ENCODE data around the gene SETD7. TPM values are rescaled to one million over a fixed set of nuclear protein-coding genes. Genes with fewer than 3 reads are reported as not detected.

Gene SETD7
- total and polyA plus RNA-seq, 2 donors (not counting 1 experiment from before 2014, with no cell fraction given) = 5.1 to 13.0 TPM

DNA sequence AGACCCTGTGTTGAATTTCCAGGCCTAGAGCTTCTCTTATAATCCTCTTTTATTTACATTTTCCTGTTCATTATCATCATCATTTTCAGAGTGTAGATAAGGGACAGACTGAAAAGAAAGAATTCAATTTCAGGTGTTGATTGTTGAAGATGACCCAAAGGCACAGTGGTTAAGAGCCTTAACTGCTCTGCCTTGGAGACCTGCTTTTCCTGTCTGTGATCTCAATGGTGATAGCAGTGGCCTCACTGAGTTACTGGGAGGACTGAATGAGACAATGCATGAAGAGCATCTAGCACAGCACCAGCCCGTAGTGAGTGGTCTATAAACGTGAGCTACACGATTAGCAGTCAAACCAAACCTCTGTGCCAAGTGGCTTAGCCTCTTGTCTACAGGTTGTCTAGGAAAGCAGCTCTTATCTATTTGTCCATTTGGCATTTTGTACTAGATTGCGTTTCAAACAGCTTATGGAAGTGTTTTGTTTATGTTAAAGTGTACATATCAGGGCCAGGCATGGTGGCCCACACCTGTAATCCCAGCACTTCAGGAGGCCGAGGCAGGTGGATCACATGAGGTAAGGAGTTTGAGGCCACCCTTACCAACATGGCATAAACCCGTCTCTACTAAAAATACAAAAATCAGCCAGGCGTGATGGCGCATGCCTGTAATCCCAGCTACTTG lies 41.5 kb downstream of the SETD7 start:
- DNase-seq (no peak), ATAC-seq (ENCODE audit: low read depth) (no peak)
- no peaks in the 10 kb centered on the region for H3K27me3 ChIP-seq (replicated peaks in 1 of 4; ENCODE audit: control extremely low read depth in 1 of 4, control insufficient read depth in 3 of 4, insufficient read depth in 4 of 4, low read length in 3 of 4)
- WGBS (ENCODE audit: insufficient coverage) = 100% methylated on average over 4 of the region's 8 CpGs
- no peak overlapping the region for H3K27ac ChIP-seq (ENCODE audit: low read length in 2 of 2)
- no peaks in the 10 kb centered on the region for H3K79me2 ChIP-seq (ENCODE audit: control insufficient read depth, insufficient read depth, low read length)
- no peaks in the 10 kb centered on the region for H3K4me1 ChIP-seq (ENCODE audit: control insufficient read depth in 2 of 2, insufficient read depth in 2 of 2, low read length in 2 of 2)
- H4K20me1 ChIP-seq (ENCODE audit: control insufficient read depth, insufficient read depth, low read length, poor library complexity, severe bottlenecking) = no peaks in the 10 kb centered on the region
- H3K4me2 ChIP-seq (replicated peaks; ENCODE audit: low read depth, low read length, poor library complexity, severe bottlenecking) = no peak overlapping the region
- TF ChIP-seq EZH2 (IDR thresholded peaks at IDR 0.05; ENCODE audit: borderline replicate concordance, insufficient read depth, low read depth, low read length, poor library complexity, severe bottlenecking) = no peak
- TF ChIP-seq, protein P1, sequence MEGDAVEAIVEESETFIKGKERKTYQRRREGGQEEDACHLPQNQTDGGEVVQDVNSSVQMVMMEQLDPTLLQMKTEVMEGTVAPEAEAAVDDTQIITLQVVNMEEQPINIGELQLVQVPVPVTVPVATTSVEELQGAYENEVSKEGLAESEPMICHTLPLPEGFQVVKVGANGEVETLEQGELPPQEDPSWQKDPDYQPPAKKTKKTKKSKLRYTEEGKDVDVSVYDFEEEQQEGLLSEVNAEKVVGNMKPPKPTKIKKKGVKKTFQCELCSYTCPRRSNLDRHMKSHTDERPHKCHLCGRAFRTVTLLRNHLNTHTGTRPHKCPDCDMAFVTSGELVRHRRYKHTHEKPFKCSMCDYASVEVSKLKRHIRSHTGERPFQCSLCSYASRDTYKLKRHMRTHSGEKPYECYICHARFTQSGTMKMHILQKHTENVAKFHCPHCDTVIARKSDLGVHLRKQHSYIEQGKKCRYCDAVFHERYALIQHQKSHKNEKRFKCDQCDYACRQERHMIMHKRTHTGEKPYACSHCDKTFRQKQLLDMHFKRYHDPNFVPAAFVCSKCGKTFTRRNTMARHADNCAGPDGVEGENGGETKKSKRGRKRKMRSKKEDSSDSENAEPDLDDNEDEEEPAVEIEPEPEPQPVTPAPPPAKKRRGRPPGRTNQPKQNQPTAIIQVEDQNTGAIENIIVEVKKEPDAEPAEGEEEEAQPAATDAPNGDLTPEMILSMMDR (IDR thresholded peaks at IDR 0.05) = no peak
- H3K4me3 ChIP-seq (ENCODE audit: control extremely low read depth in 1 of 5, extremely low read depth in 1 of 5, insufficient read depth in 1 of 5, low read depth in 2 of 5, low read length in 4 of 5) = no peak overlapping the region
- no peak overlapping the region for H3K4me3 Mint-ChIP-seq
- no peaks in the 10 kb centered on the region for H3K4me1 Mint-ChIP-seq
- intact Hi-C loops (cut with micrococcal nuclease) = no loop called here
- H3K27ac Mint-ChIP-seq = no peak overlapping the region
- no peaks in the 10 kb centered on the region for H3K9me3 ChIP-seq (ENCODE audit: control extremely low read depth in 1 of 3, control insufficient read depth in 2 of 3, insufficient read depth in 1 of 3, low read length in 2 of 3)
- peaks cover 14 to 57% of the 10 kb centered on the region in 2 experiments for H3K36me3 ChIP-seq (replicated peaks in 1 of 2; ENCODE audit: control extremely low read depth in 1 of 2, control insufficient read depth in 1 of 2, extremely low read depth in 1 of 2, insufficient read depth in 2 of 2, low read length in 1 of 2)
- no peaks in the 10 kb centered on the region for H3K9me3 Mint-ChIP-seq (ENCODE audit: insufficient read depth)
- H2AFZ ChIP-seq (ENCODE audit: insufficient read depth, low read depth, low read length, poor library complexity, severe bottlenecking) = no peak overlapping the region
- H3K9ac ChIP-seq (ENCODE audit: low read length) = no peak overlapping the region
- POLR2A ChIA-PET = no interaction called here
- CTCF ChIA-PET = interaction anchor here (0.9 to 1.3 kb wide), 2 partner anchors 17 to 89 kb away, joined by 3 to 4 read pairs; no protein-coding TSS in a partner anchor
- H3K27me3 Mint-ChIP-seq = no peaks in the 10 kb centered on the region

DNA sequence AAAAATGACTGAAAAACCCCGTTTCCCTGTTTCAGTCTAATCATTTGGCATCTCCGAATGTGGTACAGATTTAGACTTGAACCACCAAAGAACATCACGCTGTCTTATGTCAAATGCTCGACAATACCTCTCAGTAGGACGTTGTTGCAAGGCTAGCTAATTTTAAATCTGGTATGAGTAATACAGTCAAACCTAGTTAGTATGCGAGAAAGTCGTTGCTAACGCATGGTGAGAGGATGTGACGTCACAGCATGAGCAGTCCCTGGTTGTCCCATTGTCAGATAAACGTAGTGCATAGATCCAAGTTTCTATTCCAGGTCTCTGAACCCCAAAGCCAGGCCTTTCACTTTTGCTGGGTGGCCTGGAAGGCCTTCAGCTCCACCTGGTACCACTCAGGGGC lies 44.7 kb downstream of the SETD7 start:
- Histone ChIP-seq H3K79me2 (ENCODE audit: control insufficient read depth, insufficient read depth, low read length) (no peaks in the 10 kb centered on the region), H2AFZ (ENCODE audit: insufficient read depth, low read depth, low read length, poor library complexity, severe bottlenecking) (no peak overlapping the region), H3K4me3 (ENCODE audit: control extremely low read depth in 1 of 5, extremely low read depth in 1 of 5, insufficient read depth in 1 of 5, low read depth in 2 of 5, low read length in 4 of 5) (no peak overlapping the region), H3K36me3 (replicated peaks in 1 of 2; ENCODE audit: control extremely low read depth in 1 of 2, control insufficient read depth in 1 of 2, extremely low read depth in 1 of 2, insufficient read depth in 2 of 2, low read length in 1 of 2) (peaks cover 14 to 48% of the 10 kb centered on the region in 2 experiments), H3K9ac (ENCODE audit: low read length) (no peak overlapping the region), H4K20me1 (ENCODE audit: control insufficient read depth, insufficient read depth, low read length, poor library complexity, severe bottlenecking) (no peaks in the 10 kb centered on the region), H3K27me3 (replicated peaks in 1 of 4; ENCODE audit: control extremely low read depth in 1 of 4, control insufficient read depth in 3 of 4, insufficient read depth in 4 of 4, low read length in 3 of 4) (no peaks in the 10 kb centered on the region), H3K9me3 (ENCODE audit: control extremely low read depth in 1 of 3, control insufficient read depth in 2 of 3, insufficient read depth in 1 of 3, low read length in 2 of 3) (no peaks in the 10 kb centered on the region), H3K4me2 (replicated peaks; ENCODE audit: low read depth, low read length, poor library complexity, severe bottlenecking) (no peak overlapping the region), H3K27ac (ENCODE audit: low read length in 2 of 2) (no peak overlapping the region), H3K4me1 (ENCODE audit: control insufficient read depth in 2 of 2, insufficient read depth in 2 of 2, low read length in 2 of 2) (no peaks in the 10 kb centered on the region)
- no peak overlapping the region for H3K4me3 Mint-ChIP-seq
- no peak overlapping the region for H3K27ac Mint-ChIP-seq
- DNase-seq (no peak), ATAC-seq (ENCODE audit: low read depth) (no peak)
- TF ChIP-seq EZH2 (IDR thresholded peaks at IDR 0.05; ENCODE audit: borderline replicate concordance, insufficient read depth, low read depth, low read length, poor library complexity, severe bottlenecking) = no peak
- TF ChIP-seq, protein P1 (IDR thresholded peaks at IDR 0.05) = no peak
- no peaks in the 10 kb centered on the region for H3K27me3 Mint-ChIP-seq
- H3K4me1 Mint-ChIP-seq = no peaks in the 10 kb centered on the region
- H3K9me3 Mint-ChIP-seq (ENCODE audit: insufficient read depth) = no peaks in the 10 kb centered on the region
- WGBS (ENCODE audit: insufficient coverage) = 90% methylated on average over 10 of the region's 10 CpGs
- intact Hi-C loops (cut with micrococcal nuclease) = no loop called here
- ChIA-PET CTCF (interaction anchor here (0.6 to 1.0 kb wide), 2 partner anchors 10 to 91 kb away, joined by 3 read pairs; no protein-coding TSS in a partner anchor), POLR2A (no interaction called here)

All from B cell (primary cell).